HL-60 (cell line): ENCODE results near the gene CPSF3.

Source experiments
- DNase-seq, 2 experiments: peaks; one replicate each; pipeline ENCODE4 v3.0.0-alpha.2; 2010 to 2020; ENCODE audit warnings: low read depth in 1 of 2, low spot score in 1 of 2
- H3K27ac ChIP-seq: fragments of 250-450 bp; sonication (Bioruptor Pico); replicated peaks from 2 replicates; pipeline ENCODE4 v1.5.1; 2020; ENCODE audit warnings: mild to moderate bottlenecking, moderate library complexity
- H3K27me3 ChIP-seq: fragments of 250-450 bp; sonication (Bioruptor Pico); 2 replicates; pipeline ENCODE4 v1.5.1; 2021; ENCODE audit warnings: mild to moderate bottlenecking, moderate library complexity; ENCODE audit not compliant: insufficient read depth, poor library complexity, severe bottlenecking
- H3K4me3 ChIP-seq: replicated peaks from 2 replicates; pipeline ENCODE4 v1.5.1; 2011; ENCODE audit warnings: mild to moderate bottlenecking, control low read depth, low read length; ENCODE audit not compliant: insufficient read depth
- GABPA ChIP-seq: IDR thresholded peaks from 2 replicates; pipeline ENCODE4 v1.6.1; 2012; ENCODE audit warnings: low read depth
- POLR2AphosphoS5 ChIP-seq: IDR thresholded peaks from 2 replicates; pipeline ENCODE4 v1.6.1; 2012; ENCODE audit warnings: low read depth
- SPI1 ChIP-seq: IDR thresholded peaks from 2 replicates; pipeline ENCODE4 v1.6.1; 2012; ENCODE audit warnings: low read depth, mild to moderate bottlenecking, borderline replicate concordance
- TF ChIP-seq, protein P1 (sequence below): IDR thresholded peaks from one replicate; pipeline ENCODE4 v1.5.1; 2011; ENCODE audit warnings: low read length, control low read depth, inconsistent platforms; ENCODE audit not compliant: insufficient read depth
- TF ChIP-seq, protein P2 (sequence below): IDR thresholded peaks from 2 replicates; pipeline ENCODE4 v1.6.1; 2012; ENCODE audit warnings: low read depth; ENCODE audit not compliant: insufficient replicate concordance

CPSF3 gene

DNA sequence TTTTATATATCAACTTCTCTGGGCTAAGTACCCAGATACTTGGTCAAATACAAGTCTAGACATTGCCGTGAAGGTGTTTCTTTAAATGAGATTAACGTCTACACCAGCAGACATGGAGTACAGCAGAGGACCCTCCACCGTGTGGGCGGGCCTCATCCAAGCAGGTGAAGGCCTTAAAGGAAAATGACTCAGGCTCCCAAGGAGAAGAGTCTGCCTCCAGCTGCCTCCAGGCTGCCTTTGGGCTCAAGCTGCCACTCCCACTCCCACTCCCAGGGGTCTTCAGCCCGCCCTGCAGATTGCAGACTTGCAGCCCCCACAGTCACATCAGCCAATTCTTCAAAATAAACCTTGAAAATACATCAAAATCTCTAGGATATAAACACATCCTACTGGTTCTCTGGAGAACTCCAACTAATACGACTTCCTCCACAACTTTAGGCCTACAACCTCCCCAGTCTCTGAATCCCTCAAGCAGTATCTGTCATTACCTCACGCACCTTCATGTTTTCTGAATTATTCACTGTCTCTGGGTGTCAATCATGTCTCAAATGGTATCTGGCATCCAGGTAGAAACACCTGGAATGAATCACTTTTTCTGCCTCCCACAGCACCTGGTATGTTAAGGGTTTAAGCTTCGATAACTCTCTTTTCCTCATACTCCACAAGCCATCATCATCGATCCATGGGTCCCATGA is 7.0 kb upstream of the CPSF3 start:
- no peak for DNase-seq
- TF ChIP-seq POLR2AphosphoS5, result no peak
- no peak overlapping the region for H3K4me3 ChIP-seq
- H3K27ac ChIP-seq, result no peak overlapping the region
- no peaks in the 10 kb centered on the region for H3K27me3 ChIP-seq

DNA sequence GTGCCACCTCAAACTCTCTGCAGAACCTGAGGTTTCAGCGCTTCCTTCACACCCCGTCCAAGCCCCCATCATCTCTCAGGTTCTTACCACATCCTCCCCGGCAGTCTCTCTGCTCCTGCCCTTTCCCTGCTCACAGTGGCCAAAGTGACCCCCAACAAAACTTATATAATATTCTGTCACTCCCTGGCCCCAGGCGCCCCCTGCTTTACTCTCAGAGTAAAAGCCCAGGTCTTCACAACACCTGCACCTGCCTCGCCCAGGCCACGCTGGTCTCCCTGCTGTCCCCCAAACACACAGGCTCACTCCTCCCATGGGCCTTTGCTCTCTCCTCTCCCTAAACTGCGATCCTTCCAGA is 6.5 kb upstream of the CPSF3 start:
- DNase-seq, result no peak
- H3K27ac ChIP-seq, result no peak overlapping the region
- TF ChIP-seq POLR2AphosphoS5 (no peak), GABPA (no peak), SPI1 (no peak)
- TF ChIP-seq, protein P1, sequence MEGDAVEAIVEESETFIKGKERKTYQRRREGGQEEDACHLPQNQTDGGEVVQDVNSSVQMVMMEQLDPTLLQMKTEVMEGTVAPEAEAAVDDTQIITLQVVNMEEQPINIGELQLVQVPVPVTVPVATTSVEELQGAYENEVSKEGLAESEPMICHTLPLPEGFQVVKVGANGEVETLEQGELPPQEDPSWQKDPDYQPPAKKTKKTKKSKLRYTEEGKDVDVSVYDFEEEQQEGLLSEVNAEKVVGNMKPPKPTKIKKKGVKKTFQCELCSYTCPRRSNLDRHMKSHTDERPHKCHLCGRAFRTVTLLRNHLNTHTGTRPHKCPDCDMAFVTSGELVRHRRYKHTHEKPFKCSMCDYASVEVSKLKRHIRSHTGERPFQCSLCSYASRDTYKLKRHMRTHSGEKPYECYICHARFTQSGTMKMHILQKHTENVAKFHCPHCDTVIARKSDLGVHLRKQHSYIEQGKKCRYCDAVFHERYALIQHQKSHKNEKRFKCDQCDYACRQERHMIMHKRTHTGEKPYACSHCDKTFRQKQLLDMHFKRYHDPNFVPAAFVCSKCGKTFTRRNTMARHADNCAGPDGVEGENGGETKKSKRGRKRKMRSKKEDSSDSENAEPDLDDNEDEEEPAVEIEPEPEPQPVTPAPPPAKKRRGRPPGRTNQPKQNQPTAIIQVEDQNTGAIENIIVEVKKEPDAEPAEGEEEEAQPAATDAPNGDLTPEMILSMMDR, result no peak
- TF ChIP-seq, protein P2, sequence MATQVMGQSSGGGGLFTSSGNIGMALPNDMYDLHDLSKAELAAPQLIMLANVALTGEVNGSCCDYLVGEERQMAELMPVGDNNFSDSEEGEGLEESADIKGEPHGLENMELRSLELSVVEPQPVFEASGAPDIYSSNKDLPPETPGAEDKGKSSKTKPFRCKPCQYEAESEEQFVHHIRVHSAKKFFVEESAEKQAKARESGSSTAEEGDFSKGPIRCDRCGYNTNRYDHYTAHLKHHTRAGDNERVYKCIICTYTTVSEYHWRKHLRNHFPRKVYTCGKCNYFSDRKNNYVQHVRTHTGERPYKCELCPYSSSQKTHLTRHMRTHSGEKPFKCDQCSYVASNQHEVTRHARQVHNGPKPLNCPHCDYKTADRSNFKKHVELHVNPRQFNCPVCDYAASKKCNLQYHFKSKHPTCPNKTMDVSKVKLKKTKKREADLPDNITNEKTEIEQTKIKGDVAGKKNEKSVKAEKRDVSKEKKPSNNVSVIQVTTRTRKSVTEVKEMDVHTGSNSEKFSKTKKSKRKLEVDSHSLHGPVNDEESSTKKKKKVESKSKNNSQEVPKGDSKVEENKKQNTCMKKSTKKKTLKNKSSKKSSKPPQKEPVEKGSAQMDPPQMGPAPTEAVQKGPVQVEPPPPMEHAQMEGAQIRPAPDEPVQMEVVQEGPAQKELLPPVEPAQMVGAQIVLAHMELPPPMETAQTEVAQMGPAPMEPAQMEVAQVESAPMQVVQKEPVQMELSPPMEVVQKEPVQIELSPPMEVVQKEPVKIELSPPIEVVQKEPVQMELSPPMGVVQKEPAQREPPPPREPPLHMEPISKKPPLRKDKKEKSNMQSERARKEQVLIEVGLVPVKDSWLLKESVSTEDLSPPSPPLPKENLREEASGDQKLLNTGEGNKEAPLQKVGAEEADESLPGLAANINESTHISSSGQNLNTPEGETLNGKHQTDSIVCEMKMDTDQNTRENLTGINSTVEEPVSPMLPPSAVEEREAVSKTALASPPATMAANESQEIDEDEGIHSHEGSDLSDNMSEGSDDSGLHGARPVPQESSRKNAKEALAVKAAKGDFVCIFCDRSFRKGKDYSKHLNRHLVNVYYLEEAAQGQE, result no peak

DNA sequence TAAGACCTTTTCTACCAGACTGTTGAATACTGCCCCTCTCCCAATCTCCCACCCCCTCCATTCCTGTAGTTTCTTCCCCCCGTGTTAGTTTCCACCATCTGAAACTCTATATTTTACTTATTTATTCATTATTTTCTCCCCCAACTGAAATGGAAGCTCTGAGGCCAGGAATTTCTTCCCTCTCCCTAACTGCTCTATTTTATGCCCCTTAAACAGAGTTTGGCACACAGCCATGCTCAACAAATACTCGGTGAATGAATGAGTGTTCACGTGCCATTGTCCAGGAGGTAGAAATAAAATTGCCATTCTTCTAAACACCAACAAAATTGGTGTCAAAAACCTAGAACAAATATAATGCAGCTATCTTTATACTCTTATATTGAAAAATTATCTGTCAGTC is 5.7 kb upstream of the CPSF3 start:
- no peak overlapping the region for H3K27ac ChIP-seq
- no peak overlapping the region for H3K4me3 ChIP-seq
- no peak for DNase-seq
- H3K27me3 ChIP-seq, result no peaks in the 10 kb centered on the region
- TF ChIP-seq GABPA (no peak), POLR2AphosphoS5 (no peak), SPI1 (no peak)
- TF ChIP-seq, protein P1, result no peak
- TF ChIP-seq, protein P2, result no peak

More for the DNA sequence above, 6.5 kb upstream of the CPSF3 start:
- no peak overlapping the region for H3K4me3 ChIP-seq
- H3K27me3 ChIP-seq, result no peaks in the 10 kb centered on the region

DNA sequence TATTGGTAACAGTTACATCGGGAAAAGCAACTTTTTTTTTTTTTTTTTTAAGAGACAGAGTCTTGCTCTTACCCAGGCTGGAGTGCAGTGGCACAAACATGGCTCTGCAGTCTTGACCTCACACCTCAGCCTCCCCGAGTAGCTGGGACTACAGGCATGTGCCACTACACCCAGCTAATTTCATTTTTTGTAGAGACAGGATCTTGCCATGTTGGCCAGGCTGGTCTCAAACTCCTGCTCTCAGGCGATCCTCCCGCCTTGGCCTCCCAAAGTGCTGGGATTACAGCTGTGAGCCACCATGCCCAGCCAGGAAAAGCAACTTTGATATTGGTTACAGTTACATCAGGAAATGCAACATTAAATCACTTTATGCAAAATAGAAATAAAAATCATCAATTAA is 4.7 kb upstream of the CPSF3 start:
- TF ChIP-seq GABPA (no peak), POLR2AphosphoS5 (no peak), SPI1 (no peak)
- TF ChIP-seq, protein P1, result no peak
- TF ChIP-seq, protein P2, result no peak
- no peaks in the 10 kb centered on the region for H3K27me3 ChIP-seq
- H3K27ac ChIP-seq, result no peak overlapping the region
- no peak overlapping the region for H3K4me3 ChIP-seq
- no peak for DNase-seq
